Lung (tissue), 12 donors: ENCODE data around the gene GCGR. TPM values are rescaled to one million over a fixed set of nuclear protein-coding genes. Genes with fewer than 3 reads are reported as not detected.

Experiments
- ATAC-seq: fragments of 200-7000 bp; cut with Tn5 transposase; one replicate; pipeline ENCODE4 v1.9.1; 2020; ENCODE audit warnings: moderate number of reproducible peaks; ENCODE audit not compliant: insufficient read depth, low FRiP score
- DNase-seq, 3 donors: peaks; one replicate each; pipeline ENCODE4 v3.0.0-alpha.2; 2013 to 2017
- H3K27ac ChIP-seq, 2 donors: one replicate each; pipeline ENCODE4 v1.5.1; 2013; ENCODE audit warnings: mild to moderate bottlenecking in 2 of 2, moderate library complexity in 2 of 2, control low read depth in 1 of 2, inconsistent platforms in 1 of 2, low read depth in 1 of 2, low read length in 1 of 2
- H3K27me3 ChIP-seq, 3 donors: one replicate each; pipeline ENCODE4 v1.5.1; 2013; ENCODE audit warnings: low read length in 2 of 3; ENCODE audit not compliant: control insufficient read depth in 3 of 3, insufficient read depth in 3 of 3
- H3K36me3 ChIP-seq, 4 donors: one replicate each; pipeline ENCODE4 v1.5.1; 2013; ENCODE audit warnings: low read length in 4 of 4, mild to moderate bottlenecking in 1 of 4, moderate library complexity in 1 of 4; ENCODE audit not compliant: control insufficient read depth in 4 of 4, insufficient read depth in 4 of 4
- H3K4me1 ChIP-seq, 5 donors: one replicate each; pipeline ENCODE4 v1.5.1; 2013; ENCODE audit warnings: low read length in 5 of 5, mild to moderate bottlenecking in 2 of 5, moderate library complexity in 1 of 5; ENCODE audit not compliant: control insufficient read depth in 5 of 5, insufficient read depth in 5 of 5
- H3K4me3 ChIP-seq: one replicate; pipeline ENCODE4 v1.5.1; 2013; ENCODE audit warnings: mild to moderate bottlenecking, control low read depth, moderate library complexity
- H3K9ac ChIP-seq, 2 donors: one replicate each; pipeline ENCODE4 v1.5.1; 2013; ENCODE audit warnings: low read length in 2 of 2, control low read depth in 1 of 2; ENCODE audit not compliant: insufficient read depth in 1 of 2
- H3K9me3 ChIP-seq, 4 donors: one replicate each; pipeline ENCODE4 v1.5.1; 2013; ENCODE audit warnings: low read length in 3 of 4, mild to moderate bottlenecking in 1 of 4, moderate library complexity in 1 of 4; ENCODE audit not compliant: control insufficient read depth in 4 of 4, insufficient read depth in 3 of 4
- CTCF ChIP-seq: IDR thresholded peaks from 2 replicates; pipeline ENCODE4 v1.5.1; 2012; ENCODE audit warnings: mild to moderate bottlenecking; ENCODE audit errors: control extremely low read depth, extremely low read depth
- WGBS, 2 donors: extraction: QIAGEN DNeasy Blood & Tissue Kit; methylation state at CpG; one replicate each; pipeline ENCODE4 v1.1.7; 2013; 5-methylcytosine and 5-hydroxymethylcytosine counted together
- polyA plus RNA-seq, 2 donors: library from polyadenylated mRNA; stranded (reverse); fragments of 200-250 nt; gene quantifications; one replicate each; pipeline ENCODE4 v1.2.1, GENCODE V29; 2013
- total RNA-seq, 2 donors: library from RNA; depleted of rRNA in 1 of 2; stranded (reverse); fragments of >200 nt in 1 of 2; gene quantifications; one replicate each; pipeline ENCODE4 v1.2.1, GENCODE V29; 2014 to 2021
- donor health status: control.
- donor health status: control.
- donor health status: Bipolar disorder and iron deficiency.
- donor health status: healthy.
- donor health status: DM: yes; HTN: yes; CAD: no.

GCGR gene
- total and polyA plus RNA-seq, 4 donors: 0.09 to 0.12 (median 0.11) TPM; not detected in 1

GRCh38 chr17:81823820-81824550, 20.0 kb downstream of the GCGR start:
- no peak for DNase-seq
- no peak for TF ChIP-seq CTCF

GRCh38 chr17:81824595-81824994, 20.6 kb downstream of the GCGR start:
- H3K9me3 ChIP-seq: no peaks in the 10 kb centered on the region
- 92 to 96% methylated on average over 11 of the region's 11 CpGs for WGBS, 2 donors
- H3K36me3 ChIP-seq: peaks cover 0 to 18% (median 3%) of the 10 kb centered on the region in 4 donors
- TF ChIP-seq CTCF: no peak
- H3K4me1 ChIP-seq: peaks cover 0 to 9% (median 0%) of the 10 kb centered on the region in 5 donors
- ATAC-seq: no peak
- no peaks in the 10 kb centered on the region for H3K27me3 ChIP-seq
- no peak overlapping the region for H3K4me3 ChIP-seq
- no peak overlapping the region for H3K27ac ChIP-seq
- DNase-seq: no peak
- no peak overlapping the region for H3K9ac ChIP-seq

More at GRCh38 chr17:81823820-81824550, 20.0 kb downstream of the GCGR start:
- H3K9me3 ChIP-seq: peaks cover 0 to 2% (median 0%) of the 10 kb centered on the region in 4 donors
- no peak for ATAC-seq
- no peaks in the 10 kb centered on the region for H3K27me3 ChIP-seq
- peaks cover 0 to 9% (median 0%) of the 10 kb centered on the region in 5 donors for H3K4me1 ChIP-seq
- no peak overlapping the region for H3K27ac ChIP-seq
- 94% methylated on average over 33 of the region's 33 CpGs for WGBS, 2 donors
- peaks cover 0 to 18% (median 3%) of the 10 kb centered on the region in 4 donors for H3K36me3 ChIP-seq
- H3K9ac ChIP-seq: no peak overlapping the region
- H3K4me3 ChIP-seq: no peak overlapping the region

GRCh38 chr17:81825841-81826466, 22.0 kb downstream of the GCGR start:
- peaks cover 0 to 11% (median 0%) of the 10 kb centered on the region in 5 donors for H3K4me1 ChIP-seq
- no peak overlapping the region for H3K4me3 ChIP-seq
- H3K9ac ChIP-seq: no peak overlapping the region
- DNase-seq (no peak), ATAC-seq (no peak)
- no peaks in the 10 kb centered on the region for H3K27me3 ChIP-seq
- WGBS, 2 donors: 81 to 85% methylated on average over 10 to 11 of the region's 11 CpGs
- no peak overlapping the region for H3K27ac ChIP-seq
- H3K36me3 ChIP-seq: peaks cover 0 to 18% (median 5%) of the 10 kb centered on the region in 4 donors
- TF ChIP-seq CTCF: no peak
- no peaks in the 10 kb centered on the region for H3K9me3 ChIP-seq
